Measurements from ENCODE around the gene CA4. TPM values are rescaled to one million over a fixed set of nuclear protein-coding genes. Genes with fewer than 3 reads are reported as not detected.

Gene CA4
- total RNA-seq, 1 experiment from 2014 or later, result 1.7 TPM

- Mint-ChIP-seq H3K4me3 (no peak overlapping the region), H3K4me1 (peaks cover 28 to 42% of the 10 kb centered on the region in 2 experiments), H3K36me3 (ENCODE audit: insufficient read depth in 1 of 3, low read depth in 3 of 3) (peaks cover 2 to 4% (median 3%) of the 10 kb centered on the region in 3 experiments; a peak in 6 of 7 replicates), H3K9me3 (peaks cover 0 to 2% of the 10 kb centered on the region in 2 experiments; a peak in 2 of 5 replicates), H3K27ac (no peak overlapping the region; a peak in 1 of 7 replicates), H3K27me3 (ENCODE audit: low read depth) (peaks cover 78% of the 10 kb centered on the region)
- Histone ChIP-seq H4K20me1 (ENCODE audit: control insufficient read depth, insufficient read depth, insufficient read length) (no peaks in the 10 kb centered on the region), H3K79me2 (ENCODE audit: insufficient read depth, low read length) (no peaks in the 10 kb centered on the region), H2BK15ac (ENCODE audit: low read depth, low read length) (no peak overlapping the region), H4K5ac (ENCODE audit: insufficient read length, low read depth, low read length) (no peak overlapping the region), H3K9me3 (ENCODE audit: control insufficient read depth, low read depth, low read length) (no peaks in the 10 kb centered on the region), H3K4me1 (ENCODE audit: insufficient read depth, low read length) (no peaks in the 10 kb centered on the region), H4K91ac (ENCODE audit: insufficient read length, low read depth, low read length) (no peak overlapping the region), H3K79me1 (ENCODE audit: insufficient read depth, low read depth, low read length, poor library complexity, severe bottlenecking) (no peaks in the 10 kb centered on the region), H2BK20ac (ENCODE audit: low read depth, low read length, poor library complexity, severe bottlenecking) (no peak overlapping the region), H3K23ac (ENCODE audit: insufficient read length, low read depth, low read length) (no peak overlapping the region), H3K18ac (ENCODE audit: insufficient read length, low read depth, low read length) (no peak overlapping the region), H3K27me3 (ENCODE audit: insufficient read depth, low read length) (peaks cover 46% of the 10 kb centered on the region), H4K8ac (replicated peaks; ENCODE audit: insufficient read length, low read depth, low read length) (no peak overlapping the region), H3K14ac (ENCODE audit: insufficient read depth, low read length) (no peak overlapping the region), H3T11ph (ENCODE audit: low read length) (no peak overlapping the region), H3K23me2 (ENCODE audit: insufficient read length, low read depth, low read length, poor library complexity, severe bottlenecking) (peaks cover 25% of the 10 kb centered on the region), H3K27ac (ENCODE audit: insufficient read length, low read depth, low read length) (no peak overlapping the region), H2BK120ac (ENCODE audit: low read depth, low read length, poor library complexity, severe bottlenecking) (no peak overlapping the region), H2BK12ac (ENCODE audit: insufficient read length, low read depth, low read length) (no peak overlapping the region), H2AFZ (ENCODE audit: low read length) (no peak overlapping the region), H3K4ac (ENCODE audit: low read depth, low read length) (no peak overlapping the region), H2AK5ac (ENCODE audit: insufficient read length, low read length) (no peak overlapping the region), H2BK5ac (ENCODE audit: insufficient read length, low read length) (no peak overlapping the region), H3K4me2 (ENCODE audit: insufficient read depth, insufficient read length, low read length) (no peak overlapping the region), H3K9ac (ENCODE audit: extremely low read depth, insufficient read length, low read length) (no peak overlapping the region), H3K56ac (ENCODE audit: insufficient read length, low read depth, low read length) (no peak overlapping the region)
- no peak for DNase-seq
- no peak for TF ChIP-seq CTCF (conservative IDR thresholded peaks at IDR 0.05)
- WGBS (ENCODE audit: extremely low coverage, insufficient read length, low lambda C conversion rate), result no CpG with 5 or more reads among the region's 1 CpG
Observed at GRCh38 chr17:60137731-60138130, 12.0 kb upstream of the CA4 start.
